GM10266 (cell line): ENCODE measurements around the gene SFXN5.

Source experiments
- DNase-seq: peaks from one replicate; pipeline ENCODE4 v3.0.0; 2012; ENCODE audit errors: extremely low spot score
- TF ChIP-seq, protein P1 (sequence below): IDR thresholded peaks from 2 replicates; pipeline ENCODE4 v1.5.1; 2012; ENCODE audit warnings: mild to moderate bottlenecking, low read depth; ENCODE audit not compliant: control insufficient read depth, insufficient read depth; ENCODE audit errors: missing control alignments

Gene SFXN5

DNA sequence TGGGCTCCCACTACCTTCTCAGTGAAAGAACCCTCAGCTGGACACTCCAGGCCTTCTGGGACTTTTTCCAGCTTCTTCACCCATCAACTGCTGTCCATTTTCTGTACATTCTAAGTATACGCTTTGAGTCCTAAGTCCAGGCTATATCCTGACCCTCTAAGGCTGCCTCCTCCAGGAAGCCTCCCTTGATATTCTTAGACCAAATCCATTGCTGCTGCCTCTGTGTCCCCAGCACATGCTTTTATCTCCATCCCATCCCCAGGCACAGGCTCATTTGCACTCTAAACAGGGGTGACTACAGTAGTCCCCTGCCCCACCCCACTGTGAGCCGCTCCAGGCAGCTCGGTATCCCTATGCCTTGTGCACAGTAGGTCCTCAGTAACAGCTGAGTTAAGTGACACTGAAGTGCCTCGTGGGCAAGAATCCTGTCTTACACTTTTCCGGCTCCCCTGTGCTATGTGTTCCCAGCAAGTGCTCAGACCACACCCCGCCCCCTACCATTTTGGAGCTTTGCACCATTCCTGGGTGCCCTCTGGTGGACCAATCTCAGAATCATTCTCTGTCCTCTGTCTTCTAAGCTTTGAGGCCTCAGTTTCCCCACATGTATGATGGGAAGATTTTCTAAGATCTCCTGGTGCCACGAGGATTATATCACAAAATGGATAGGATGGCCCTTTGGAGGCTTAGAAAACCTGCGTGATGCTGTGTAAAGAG is 119.2 kb downstream of the SFXN5 start:
- no peak for DNase-seq
- TF ChIP-seq, protein P1, sequence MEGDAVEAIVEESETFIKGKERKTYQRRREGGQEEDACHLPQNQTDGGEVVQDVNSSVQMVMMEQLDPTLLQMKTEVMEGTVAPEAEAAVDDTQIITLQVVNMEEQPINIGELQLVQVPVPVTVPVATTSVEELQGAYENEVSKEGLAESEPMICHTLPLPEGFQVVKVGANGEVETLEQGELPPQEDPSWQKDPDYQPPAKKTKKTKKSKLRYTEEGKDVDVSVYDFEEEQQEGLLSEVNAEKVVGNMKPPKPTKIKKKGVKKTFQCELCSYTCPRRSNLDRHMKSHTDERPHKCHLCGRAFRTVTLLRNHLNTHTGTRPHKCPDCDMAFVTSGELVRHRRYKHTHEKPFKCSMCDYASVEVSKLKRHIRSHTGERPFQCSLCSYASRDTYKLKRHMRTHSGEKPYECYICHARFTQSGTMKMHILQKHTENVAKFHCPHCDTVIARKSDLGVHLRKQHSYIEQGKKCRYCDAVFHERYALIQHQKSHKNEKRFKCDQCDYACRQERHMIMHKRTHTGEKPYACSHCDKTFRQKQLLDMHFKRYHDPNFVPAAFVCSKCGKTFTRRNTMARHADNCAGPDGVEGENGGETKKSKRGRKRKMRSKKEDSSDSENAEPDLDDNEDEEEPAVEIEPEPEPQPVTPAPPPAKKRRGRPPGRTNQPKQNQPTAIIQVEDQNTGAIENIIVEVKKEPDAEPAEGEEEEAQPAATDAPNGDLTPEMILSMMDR, result no peak

GRCh38 chr2:72951303-72952095 is 120.0 kb downstream of the SFXN5 start:
- TF ChIP-seq, protein P1, result no peak
- no peak for DNase-seq

DNA sequence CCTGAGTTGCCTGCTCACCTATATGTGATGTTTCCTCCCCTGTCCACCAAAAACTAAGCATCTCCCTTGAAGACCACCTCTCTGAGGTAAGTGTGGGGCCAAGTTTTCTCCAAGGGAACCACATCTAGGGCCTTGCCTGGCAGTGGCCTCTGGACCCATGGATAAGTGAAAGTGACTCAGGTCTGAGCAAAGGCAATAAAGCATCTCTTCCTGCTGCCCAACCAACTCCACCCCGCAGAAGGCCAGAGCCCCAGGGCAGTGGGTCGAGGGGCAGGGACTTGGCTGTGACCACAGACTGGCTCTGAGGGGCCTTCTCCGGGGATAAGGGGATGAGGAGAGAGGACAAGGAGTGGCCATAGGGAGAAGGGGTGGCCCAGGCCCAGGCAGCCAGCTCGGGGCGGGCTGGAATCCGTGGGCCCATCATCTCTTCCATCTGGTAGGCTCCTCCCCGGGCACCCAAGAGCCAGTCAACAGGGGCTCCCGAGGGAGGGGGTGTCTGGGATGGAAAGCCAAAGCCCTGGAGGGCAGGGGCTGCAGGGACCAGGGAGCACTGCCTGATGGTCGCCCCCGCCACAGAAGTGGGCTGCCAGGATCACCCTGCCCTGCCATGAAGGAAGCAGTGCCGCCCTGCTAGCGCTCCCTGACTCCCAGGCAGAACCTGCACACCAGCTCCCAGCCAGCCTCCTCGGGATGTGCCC is 120.8 kb downstream of the SFXN5 start:
- no peak for DNase-seq
- TF ChIP-seq, protein P1, result no peak

DNA sequence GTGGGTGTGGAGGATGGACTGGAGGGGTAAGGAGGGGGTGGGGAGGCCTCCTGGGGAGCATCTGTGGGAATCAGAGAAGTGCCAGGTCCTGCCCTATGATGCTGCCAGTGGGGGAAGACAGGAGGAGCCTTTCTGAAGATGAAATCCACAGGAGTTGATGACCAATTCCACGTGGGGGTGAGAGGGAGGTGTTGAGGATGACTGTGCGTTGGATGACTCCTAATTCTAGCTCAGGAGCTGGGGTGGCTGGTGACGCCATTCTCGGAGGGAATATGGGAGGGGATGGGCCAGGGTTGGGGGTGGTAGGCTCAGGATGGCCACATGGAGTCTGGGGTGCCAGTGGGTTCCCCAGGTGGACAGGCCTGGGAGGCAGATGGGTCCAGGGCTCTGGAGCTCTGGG is 121.9 kb downstream of the SFXN5 start:
- DNase-seq, result no peak
- TF ChIP-seq, protein P1, result no peak

GRCh38 chr2:72949045-72949444 is 122.5 kb downstream of the SFXN5 start:
- TF ChIP-seq, protein P1, result no peak
- DNase-seq, result no peak

- TF ChIP-seq, protein P1, result no peak
- no peak for DNase-seq
These were observed 123.3 kb downstream of the SFXN5 start for GRCh38 chr2:72947952-72948830.
